Activated CD8-positive, alpha-beta memory T cell treated with anti-CD3 and anti-CD28 coated beads, Interleukin-2, amount 50 U/mL, for 24 hours (primary cell): Measurements from ENCODE around the gene CLK3.
A peak's percentile ranks its signal among the peaks of the same experiment; 100 is the strongest.
"Not testable (repeated sequence)": the region's sequence is repeated elsewhere in the genome, so short reads cannot be mapped to it uniquely, and the experiment has no call there.

ENCODE experiments used
- DNase-seq: peaks from one replicate; pipeline ENCODE4 v3.0.0-alpha.2; 2020; ENCODE audit errors: extremely low read depth

CLK3 gene

GRCh38 chr15:74620636-74621545 is 5.3 kb downstream of the CLK3 start:
- peak; percentile 53 for DNase-seq

DNA sequence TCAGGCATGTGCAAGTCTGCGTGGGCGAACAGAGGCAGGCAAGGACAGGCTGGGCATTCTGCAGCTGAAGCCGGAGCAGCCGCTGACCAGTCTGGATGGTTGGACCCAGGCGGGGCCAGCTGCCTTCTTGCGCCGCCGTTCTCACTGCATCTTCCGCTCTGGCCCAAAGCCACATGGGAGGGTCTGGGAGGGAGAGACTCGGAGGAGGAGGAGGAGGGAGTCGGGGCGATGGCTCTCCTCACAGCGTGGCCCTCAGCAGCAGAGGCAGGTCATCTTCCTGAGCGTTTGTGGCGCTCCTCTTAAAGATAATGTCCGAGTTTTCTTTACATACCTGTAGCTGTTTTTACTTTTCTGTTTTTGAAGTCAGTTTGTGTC is 5.9 kb downstream of the CLK3 start:
- no peak for DNase-seq

- no peak for DNase-seq
Measured at GRCh38 chr15:74621936-74622335, 6.3 kb downstream of the CLK3 start.

GRCh38 chr15:74622758-74623157 is 7.1 kb downstream of the CLK3 start:
- DNase-seq, result no peak

DNA sequence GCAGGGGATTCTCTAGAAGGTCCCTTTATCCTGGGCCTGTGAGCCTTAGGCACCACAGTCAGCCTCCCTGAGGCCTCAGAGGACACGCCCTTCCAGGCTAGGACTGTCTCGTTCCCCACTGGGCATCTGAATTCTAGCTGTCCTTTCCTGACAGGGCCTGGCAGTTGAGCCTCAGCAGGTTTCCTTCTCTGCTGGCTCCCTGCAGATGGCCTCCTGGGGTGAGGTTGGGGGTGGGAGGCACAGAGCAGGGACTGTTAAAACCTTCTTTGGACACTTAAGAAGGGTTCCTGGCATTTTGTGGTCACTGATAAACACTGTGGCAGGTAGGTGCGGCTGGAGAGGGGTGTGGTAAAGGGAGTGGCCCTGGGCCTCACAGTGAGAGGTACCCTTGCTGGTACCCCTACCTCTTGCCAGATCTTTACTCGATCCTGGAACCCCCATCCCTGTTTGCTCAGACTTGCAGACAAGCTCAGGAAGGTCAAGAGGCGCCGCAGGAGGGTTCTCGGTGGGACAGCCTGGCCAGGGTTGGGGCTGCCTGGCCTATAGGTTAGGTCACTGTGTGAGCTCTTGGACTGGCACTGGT is 8.5 kb downstream of the CLK3 start:
- no peak for DNase-seq

- no peak for DNase-seq
Measured at GRCh38 chr15:74625693-74626092, 10.1 kb downstream of the CLK3 start.

GRCh38 chr15:74626336-74626735 is 10.7 kb downstream of the CLK3 start:
- no peak for DNase-seq

GRCh38 chr15:74626752-74627692 is 11.4 kb downstream of the CLK3 start:
- DNase-seq, result no peak

DNA sequence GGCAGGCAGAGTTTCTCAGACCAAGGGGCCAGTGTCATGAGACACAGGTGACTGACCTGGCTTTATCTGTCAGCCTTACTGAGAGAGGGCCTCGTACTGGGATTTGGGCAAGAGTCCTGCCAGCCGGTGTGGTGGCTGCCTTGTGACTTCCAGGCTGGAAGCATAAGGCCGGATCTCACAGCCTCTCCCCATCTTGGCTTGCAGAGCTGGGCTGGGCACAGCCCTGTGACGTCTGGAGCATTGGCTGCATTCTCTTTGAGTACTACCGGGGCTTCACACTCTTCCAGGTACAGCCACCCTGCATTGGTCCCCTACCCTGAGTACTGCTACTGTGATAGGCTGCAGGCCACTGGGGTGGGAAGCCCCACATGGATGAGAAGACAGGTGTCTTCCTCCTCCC is 12.1 kb downstream of the CLK3 start:
- DNase-seq, result no peak

GRCh38 chr15:74628199-74628598 is 12.6 kb downstream of the CLK3 start:
- DNase-seq, result no peak

DNA sequence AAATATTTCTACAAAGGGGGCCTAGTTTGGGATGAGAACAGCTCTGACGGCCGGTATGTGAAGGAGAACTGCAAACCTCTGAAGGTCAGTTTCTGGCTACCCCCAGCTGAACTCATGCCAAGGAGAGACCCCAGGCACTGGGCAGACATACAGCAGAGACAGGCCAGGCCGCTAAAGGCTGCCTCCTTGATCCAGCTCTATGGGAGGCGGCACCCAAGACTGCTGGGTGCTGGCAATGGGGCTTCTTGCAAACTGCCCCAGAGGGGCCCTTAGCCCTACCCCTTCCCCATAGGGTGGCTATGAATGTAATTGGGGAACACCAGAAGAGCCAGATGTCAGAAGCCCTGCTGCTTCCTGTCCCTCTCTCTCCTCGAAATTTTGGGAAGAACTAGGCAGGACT is 13.3 kb downstream of the CLK3 start:
- no peak for DNase-seq

GRCh38 chr15:74629696-74630095 is 14.1 kb downstream of the CLK3 start:
- not testable (repeated sequence) for DNase-seq

GRCh38 chr15:74630284-74631086 is 14.8 kb downstream of the CLK3 start:
- DNase-seq, result no peak

DNA sequence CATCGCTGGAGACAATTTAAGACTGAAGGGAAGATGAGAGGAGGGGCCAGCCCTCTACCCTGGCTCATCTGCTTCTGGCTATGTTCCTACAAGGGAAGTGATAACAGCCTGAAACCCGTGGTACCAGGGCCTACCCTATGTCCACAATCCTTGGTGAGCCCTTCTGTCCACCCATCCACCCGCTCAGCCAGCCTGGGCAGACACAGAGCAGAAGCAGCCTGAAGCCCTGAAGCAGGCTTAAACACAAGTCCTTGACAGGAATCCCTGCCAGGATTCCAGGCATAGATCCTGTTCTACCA is 15.4 kb downstream of the CLK3 start:
- no peak for DNase-seq

DNA sequence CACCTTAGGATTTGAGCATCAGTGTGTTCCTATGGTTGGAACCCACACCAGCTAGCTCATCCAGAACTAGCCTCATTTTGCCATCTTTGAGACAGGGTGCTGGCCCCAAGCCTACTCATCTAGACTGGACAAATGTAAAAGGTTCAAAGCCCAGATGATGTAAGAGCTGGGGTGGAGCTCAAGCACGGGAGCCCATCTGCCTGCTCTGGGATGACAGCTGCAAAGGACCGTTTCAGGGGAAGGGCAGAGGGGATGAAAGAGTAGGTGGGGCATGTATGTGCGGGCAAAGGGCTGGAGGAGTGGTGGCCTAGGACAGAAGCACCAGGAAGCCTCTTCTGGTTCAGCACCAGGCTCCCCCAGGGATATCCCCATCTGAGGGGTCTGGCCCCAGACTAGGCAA is 15.8 kb downstream of the CLK3 start:
- DNase-seq, result no peak

DNA sequence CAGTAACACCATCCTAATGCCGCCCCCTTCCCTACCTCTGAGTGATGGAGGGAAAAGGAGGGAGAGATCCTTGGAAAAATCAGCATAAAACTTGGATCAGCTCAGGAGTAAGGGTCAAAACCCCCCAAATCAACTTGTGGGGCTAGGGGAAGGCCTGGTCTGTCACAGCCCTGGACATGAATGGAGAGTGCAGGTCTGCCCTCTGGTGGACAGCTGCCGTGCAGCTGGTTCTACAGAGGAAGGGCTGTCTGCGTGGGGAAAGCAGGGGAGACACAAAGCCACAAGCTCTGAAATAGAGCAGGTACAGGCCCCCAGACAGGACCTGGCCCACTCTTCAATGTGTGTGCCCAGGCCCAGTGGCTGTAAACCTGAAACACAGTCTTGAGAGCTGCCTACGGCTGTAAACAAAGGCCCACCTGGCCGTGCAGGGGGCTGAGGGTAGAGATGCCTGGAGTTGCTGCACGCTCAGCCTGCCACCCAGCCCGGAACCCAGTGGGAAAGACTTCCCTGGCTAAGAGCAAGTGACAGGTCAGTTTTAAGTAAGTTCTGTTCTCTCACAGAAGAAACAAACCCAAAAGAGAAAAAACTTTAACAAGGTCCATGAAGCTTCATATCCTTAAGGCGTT is 16.4 kb downstream of the CLK3 start:
- DNase-seq, result no peak

- no peak for DNase-seq
Measured at GRCh38 chr15:74632601-74633000, 17.0 kb downstream of the CLK3 start.

DNA sequence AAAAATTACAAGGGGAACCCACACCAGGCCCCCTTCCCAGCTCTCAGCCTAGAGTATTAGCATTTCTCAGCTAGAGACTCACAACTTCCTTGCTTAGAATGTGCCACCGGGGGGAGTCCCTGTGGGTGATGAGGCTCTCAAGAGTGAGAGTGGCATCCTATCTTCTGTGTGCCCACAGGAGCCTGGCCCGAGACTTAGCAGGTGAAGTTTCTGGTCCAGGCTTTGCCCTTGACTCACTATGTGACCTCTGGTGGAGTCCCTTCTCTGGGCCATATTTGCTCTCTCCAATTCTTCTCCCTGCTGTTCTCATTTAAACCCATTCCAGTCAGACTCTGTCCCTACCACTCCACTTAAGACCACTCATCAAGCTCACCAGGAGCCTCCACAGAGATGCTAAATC is 18.1 kb downstream of the CLK3 start:
- no peak for DNase-seq

DNA sequence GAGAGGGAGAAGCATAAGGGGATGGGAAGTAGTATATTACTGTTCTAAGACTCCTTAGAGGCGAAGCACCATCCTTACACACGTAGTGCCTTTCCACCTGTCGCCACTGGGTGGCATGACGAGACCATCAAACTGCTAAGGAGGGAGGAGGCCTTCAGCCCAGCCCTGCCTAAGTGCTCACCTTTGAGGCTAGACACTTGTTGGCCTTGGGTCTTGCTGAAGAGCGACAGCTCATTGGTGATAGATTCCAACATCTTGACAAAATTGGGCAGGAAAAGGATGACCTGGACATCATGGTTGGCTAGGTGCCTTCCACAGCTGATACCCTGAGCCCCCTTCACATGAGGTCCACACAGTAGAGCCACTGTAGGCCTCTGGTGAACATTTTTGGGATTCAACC is 19.6 kb downstream of the CLK3 start:
- peak; percentile 27 for DNase-seq

GRCh38 chr15:74636984-74637383 is 21.3 kb downstream of the CLK3 start:
- DNase-seq, result no peak

GRCh38 chr15:74641151-74641550 is 25.5 kb downstream of the CLK3 start:
- no peak for DNase-seq
